ENCODE measurements around the gene ZGPAT.
"Not testable (repeated sequence)": the region's sequence is repeated elsewhere in the genome, so short reads cannot be mapped to it uniquely, and the experiment has no call there.

ZGPAT gene

GRCh38 chr20:63767886-63768285 lies 60.0 kb downstream of the ZGPAT start:
- H3K4me3 ChIP-seq (ENCODE audit: low read length) = no peak overlapping the region
- no peak for DNase-seq (ENCODE audit: low read depth)
- H3K4me1 ChIP-seq (ENCODE audit: control insufficient read depth, insufficient read depth, low read length) = no peaks in the 10 kb centered on the region
- H3K36me3 ChIP-seq (ENCODE audit: control insufficient read depth, insufficient read depth, low read length, severe bottlenecking) = no peaks in the 10 kb centered on the region
- H3K9ac ChIP-seq (ENCODE audit: low read length) = no peak overlapping the region
- no peaks in the 10 kb centered on the region for H3K9me3 ChIP-seq (ENCODE audit: control insufficient read depth, low read length)
- H3K27me3 ChIP-seq (replicated peaks; ENCODE audit: control insufficient read depth, insufficient read depth, low read length) = no peaks in the 10 kb centered on the region

- H3K4me3 ChIP-seq (ENCODE audit: low read length) = no peak overlapping the region
These were observed 61.0 kb downstream of the ZGPAT start for GRCh38 chr20:63768591-63769515.

GRCh38 chr20:63769891-63770474 lies 62.1 kb downstream of the ZGPAT start:
- H3K27me3 ChIP-seq (replicated peaks; ENCODE audit: control insufficient read depth, insufficient read depth, low read length) = peaks cover 4% of the 10 kb centered on the region
- no peak overlapping the region for H3K4me3 ChIP-seq (ENCODE audit: low read length)
- H3K9ac ChIP-seq (ENCODE audit: low read length) = no peak overlapping the region
- no peaks in the 10 kb centered on the region for H3K36me3 ChIP-seq (ENCODE audit: control insufficient read depth, insufficient read depth, low read length, severe bottlenecking)
- no peak for DNase-seq (ENCODE audit: low read depth)
- no peaks in the 10 kb centered on the region for H3K4me1 ChIP-seq (ENCODE audit: control insufficient read depth, insufficient read depth, low read length)
- no peaks in the 10 kb centered on the region for H3K9me3 ChIP-seq (ENCODE audit: control insufficient read depth, low read length)

More at GRCh38 chr20:63768591-63769515, 61.0 kb downstream of the ZGPAT start:
- Histone ChIP-seq H3K4me1 (ENCODE audit: control insufficient read depth, insufficient read depth, low read length) (no peaks in the 10 kb centered on the region), H3K27me3 (replicated peaks; ENCODE audit: control insufficient read depth, insufficient read depth, low read length) (no peaks in the 10 kb centered on the region), H3K36me3 (ENCODE audit: control insufficient read depth, insufficient read depth, low read length, severe bottlenecking) (no peaks in the 10 kb centered on the region), H3K9me3 (ENCODE audit: control insufficient read depth, low read length) (no peaks in the 10 kb centered on the region), H3K9ac (ENCODE audit: low read length) (no peak overlapping the region)
- no peak for DNase-seq (ENCODE audit: low read depth)

- no peak overlapping the region for H3K9ac ChIP-seq (ENCODE audit: low read length)
- no peak overlapping the region for H3K4me3 ChIP-seq (ENCODE audit: low read length)
- H3K4me1 ChIP-seq (ENCODE audit: control insufficient read depth, insufficient read depth, low read length) = no peaks in the 10 kb centered on the region
- no peaks in the 10 kb centered on the region for H3K36me3 ChIP-seq (ENCODE audit: control insufficient read depth, insufficient read depth, low read length, severe bottlenecking)
- H3K9me3 ChIP-seq (ENCODE audit: control insufficient read depth, low read length) = no peaks in the 10 kb centered on the region
- H3K27me3 ChIP-seq (replicated peaks; ENCODE audit: control insufficient read depth, insufficient read depth, low read length) = peaks cover 4% of the 10 kb centered on the region
- DNase-seq (ENCODE audit: low read depth) = no peak
These were observed 63.3 kb downstream of the ZGPAT start for GRCh38 chr20:63771046-63771707.

GRCh38 chr20:63772781-63773518 lies 65.1 kb downstream of the ZGPAT start:
- no peak for DNase-seq (ENCODE audit: low read depth)
- no peaks in the 10 kb centered on the region for H3K9me3 ChIP-seq (ENCODE audit: control insufficient read depth, low read length)
- no peaks in the 10 kb centered on the region for H3K36me3 ChIP-seq (ENCODE audit: control insufficient read depth, insufficient read depth, low read length, severe bottlenecking)
- peaks cover 4% of the 10 kb centered on the region for H3K27me3 ChIP-seq (replicated peaks; ENCODE audit: control insufficient read depth, insufficient read depth, low read length)
- H3K9ac ChIP-seq (ENCODE audit: low read length) = no peak overlapping the region
- no peak overlapping the region for H3K4me3 ChIP-seq (ENCODE audit: low read length)
- no peaks in the 10 kb centered on the region for H3K4me1 ChIP-seq (ENCODE audit: control insufficient read depth, insufficient read depth, low read length)

- Histone ChIP-seq H3K4me3 (ENCODE audit: low read length) (no peak overlapping the region), H3K9ac (ENCODE audit: low read length) (no peak overlapping the region), H3K36me3 (ENCODE audit: control insufficient read depth, insufficient read depth, low read length, severe bottlenecking) (no peaks in the 10 kb centered on the region), H3K9me3 (ENCODE audit: control insufficient read depth, low read length) (no peaks in the 10 kb centered on the region), H3K27me3 (replicated peaks; ENCODE audit: control insufficient read depth, insufficient read depth, low read length) (peaks cover 4% of the 10 kb centered on the region), H3K4me1 (ENCODE audit: control insufficient read depth, insufficient read depth, low read length) (no peaks in the 10 kb centered on the region)
- no peak for DNase-seq (ENCODE audit: low read depth)
These were observed 65.9 kb downstream of the ZGPAT start for GRCh38 chr20:63773571-63774241.

GRCh38 chr20:63774306-63774705 lies 66.5 kb downstream of the ZGPAT start:
- Histone ChIP-seq H3K36me3 (ENCODE audit: control insufficient read depth, insufficient read depth, low read length, severe bottlenecking) (no peaks in the 10 kb centered on the region), H3K9me3 (ENCODE audit: control insufficient read depth, low read length) (no peaks in the 10 kb centered on the region), H3K9ac (ENCODE audit: low read length) (no peak overlapping the region), H3K27me3 (replicated peaks; ENCODE audit: control insufficient read depth, insufficient read depth, low read length) (peaks cover 4% of the 10 kb centered on the region), H3K4me1 (ENCODE audit: control insufficient read depth, insufficient read depth, low read length) (no peaks in the 10 kb centered on the region), H3K4me3 (ENCODE audit: low read length) (no peak overlapping the region)
- no peak for DNase-seq (ENCODE audit: low read depth)

GRCh38 chr20:63775096-63775978 lies 67.5 kb downstream of the ZGPAT start:
- Histone ChIP-seq H3K27me3 (replicated peaks; ENCODE audit: control insufficient read depth, insufficient read depth, low read length) (peaks cover 4% of the 10 kb centered on the region), H3K9me3 (ENCODE audit: control insufficient read depth, low read length) (no peaks in the 10 kb centered on the region), H3K4me3 (ENCODE audit: low read length) (peak overlapping the region; percentile 75), H3K36me3 (ENCODE audit: control insufficient read depth, insufficient read depth, low read length, severe bottlenecking) (no peaks in the 10 kb centered on the region), H3K4me1 (ENCODE audit: control insufficient read depth, insufficient read depth, low read length) (no peaks in the 10 kb centered on the region), H3K9ac (ENCODE audit: low read length) (peak overlapping the region; percentile 58)
- peak; percentile 78 for DNase-seq (ENCODE audit: low read depth)

GRCh38 chr20:63776875-63777274 lies 69.0 kb downstream of the ZGPAT start:
- H3K9me3 ChIP-seq (ENCODE audit: control insufficient read depth, low read length); H3K4me1 ChIP-seq (ENCODE audit: control insufficient read depth, insufficient read depth, low read length); H3K9ac ChIP-seq (ENCODE audit: low read length); H3K36me3 ChIP-seq (ENCODE audit: control insufficient read depth, insufficient read depth, low read length, severe bottlenecking); DNase-seq (ENCODE audit: low read depth); H3K27me3 ChIP-seq (replicated peaks; ENCODE audit: control insufficient read depth, insufficient read depth, low read length); H3K4me3 ChIP-seq (ENCODE audit: low read length): not testable (repeated sequence)

- Histone ChIP-seq H3K36me3 (ENCODE audit: control insufficient read depth, insufficient read depth, low read length, severe bottlenecking) (no peaks in the 10 kb centered on the region), H3K4me3 (ENCODE audit: low read length) (no peak overlapping the region), H3K9me3 (ENCODE audit: control insufficient read depth, low read length) (no peaks in the 10 kb centered on the region)
These were observed 69.8 kb downstream of the ZGPAT start for GRCh38 chr20:63777614-63778013.

More at GRCh38 chr20:63777614-63778013, 69.8 kb downstream of the ZGPAT start:
- Histone ChIP-seq H3K9ac (ENCODE audit: low read length) (no peak overlapping the region), H3K4me1 (ENCODE audit: control insufficient read depth, insufficient read depth, low read length) (no peaks in the 10 kb centered on the region), H3K27me3 (replicated peaks; ENCODE audit: control insufficient read depth, insufficient read depth, low read length) (peaks cover 4% of the 10 kb centered on the region)
- DNase-seq (ENCODE audit: low read depth) = no peak

Data from adipocyte (in vitro differentiated cells).